K562 (cell line): Measurements from ENCODE around the gene SH3BP5. TPM values are rescaled to one million over a fixed set of nuclear protein-coding genes. Genes with fewer than 3 reads are reported as not detected.

ENCODE experiments used
- ATF7 ChIP-seq: fragments of 450-650 bp; IDR thresholded peaks from 2 replicates; pipeline ENCODE4 v1.7.1; 2014; ENCODE audit warnings: mild to moderate bottlenecking, moderate library complexity
- BRD9 ChIP-seq: fragments of 450-650 bp; IDR thresholded peaks from 2 replicates; pipeline ENCODE4 v1.6.1; 2018; ENCODE audit warnings: low read depth; ENCODE audit not compliant: partially characterized antibody
- CHD4 ChIP-seq: fragments of 200-600 bp; sonication (generic); IDR thresholded peaks from 3 replicates; pipeline ENCODE4 v1.6.1; 2012; ENCODE audit warnings: low read depth, mild to moderate bottlenecking, mixed read lengths, low read length, inconsistent platforms; ENCODE audit not compliant: insufficient read depth, insufficient replicate concordance, poor library complexity, severe bottlenecking
- ERF ChIP-seq: fragments of 450-650 bp; formaldehyde crosslinking; IDR thresholded peaks from 2 replicates; pipeline ENCODE4 v1.4.0; 2020; ENCODE audit warnings: mild to moderate bottlenecking, mixed read lengths
- FOXA3 ChIP-seq, 2 experiments: fragments of 450-650 bp in 1 of 2; sonication (generic) in 1 of 2; formaldehyde crosslinking; IDR thresholded peaks in 1 of 2; conservative IDR thresholded peaks in 1 of 2; 2 replicates each; pipeline versions ENCODE4 v1.4.0 to v1.8.0; 2020 to 2022; ENCODE audit warnings: mild to moderate bottlenecking in 2 of 2, missing genetic modification reagents in 1 of 2
- HOXB6 ChIP-seq: fragments of 250-450 bp; sonication (Bioruptor Pico); IDR thresholded peaks from 2 replicates; pipeline ENCODE4 v1.5.1; 2022; ENCODE audit warnings: mild to moderate bottlenecking, borderline replicate concordance
- KAT7 ChIP-seq: sonication (generic); formaldehyde crosslinking; IDR thresholded peaks from 2 replicates; pipeline ENCODE4 v1.8.0; 2022; ENCODE audit warnings: missing genetic modification reagents, mild to moderate bottlenecking, borderline replicate concordance
- KLF6 ChIP-seq: fragments of 250-450 bp; sonication (Bioruptor Pico); IDR thresholded peaks from 2 replicates; pipeline ENCODE4 v1.4.0; 2020; ENCODE audit warnings: mild to moderate bottlenecking, moderate library complexity, borderline replicate concordance
- NCOA4 ChIP-seq: fragments of 450-650 bp; IDR thresholded peaks from 2 replicates; pipeline ENCODE4 v1.6.1; 2018; ENCODE audit warnings: mild to moderate bottlenecking; ENCODE audit not compliant: partially characterized antibody
- PHF20 ChIP-seq: fragments of 450-650 bp; IDR thresholded peaks from 2 replicates; pipeline ENCODE4 v1.6.1; 2018; ENCODE audit not compliant: partially characterized antibody
- RBBP5 ChIP-seq: fragments of 200-600 bp; sonication (generic); IDR thresholded peaks from 2 replicates; pipeline ENCODE4 v1.6.1; 2012; ENCODE audit warnings: borderline replicate concordance, mild to moderate bottlenecking, low read length, control low read depth, inconsistent platforms; ENCODE audit not compliant: insufficient read depth, poor library complexity, severe bottlenecking
- RCOR1 ChIP-seq, 2 experiments: IDR thresholded peaks; 2 replicates each; pipeline ENCODE4 v1.6.1; 2012; ENCODE audit warnings: low read depth in 2 of 2, low read length in 2 of 2, borderline replicate concordance in 1 of 2, improper control_type of control experiment in 1 of 2
- SMARCA5 ChIP-seq: fragments of 450-650 bp; IDR thresholded peaks from 2 replicates; pipeline ENCODE4 v1.6.1; 2016
- SP2 ChIP-seq: IDR thresholded peaks from 2 replicates; pipeline ENCODE4 v1.6.1; 2011; ENCODE audit warnings: mild to moderate bottlenecking, low read depth, low read length, moderate library complexity; ENCODE audit not compliant: poor library complexity, severe bottlenecking; ENCODE audit errors: extremely low read depth
- ZNF12 ChIP-seq: sonication (generic); formaldehyde crosslinking; IDR thresholded peaks from 2 replicates; pipeline ENCODE4 v1.4.0; 2020; ENCODE audit warnings: mild to moderate bottlenecking, missing genetic modification reagents
- ZNF79 ChIP-seq: fragments of 250-450 bp; sonication (Bioruptor Pico); IDR thresholded peaks from 2 replicates; pipeline ENCODE4 v1.4.0; 2020; ENCODE audit warnings: low read depth, mild to moderate bottlenecking, moderate library complexity
- polyA plus RNA-seq, 8 experiments: library from polyadenylated mRNA; depleted of rRNA in 4 of 8; stranded (reverse) in 5 of 8; unstranded in 3 of 8; fragments of >200 nt; fragmentation: Nextera tagmentation in 2 of 8; fragmentation: Illumina TruSeq in 1 of 8; extraction: Ambion mirVana in 2 of 8; extraction: Trizol in 1 of 8; gene quantifications; 2 replicates each; pipeline versions ENCODE4 v1.2.1 to v1.2.3, GENCODE V29; 2011 to 2014; ENCODE audit warnings: inconsistent platforms in 1 of 8, missing spikeins in 1 of 8
- total RNA-seq, 7 experiments: library from RNA; depleted of rRNA in 6 of 7; stranded (reverse); fragments of >200 nt in 6 of 7; fragmentation: Illumina TruSeq in 2 of 7; extraction: Trizol in 2 of 7; gene quantifications; 2 replicates each; pipeline versions ENCODE4 v1.2.1 to v1.2.3, GENCODE V29; 2011 to 2021; ENCODE audit warnings: low replicate concordance in 1 of 7
- TF ChIP-seq, protein P1 (sequence below), 2 experiments: IDR thresholded peaks; 2 replicates each; pipeline ENCODE4 v1.6.1; 2011; ENCODE audit warnings: borderline replicate concordance in 1 of 2, control low read depth in 1 of 2, low read depth in 1 of 2, low read length in 1 of 2, mild to moderate bottlenecking in 1 of 2, mixed read lengths in 1 of 2, moderate library complexity in 1 of 2; ENCODE audit not compliant: insufficient read depth in 1 of 2, insufficient read length in 1 of 2, poor library complexity in 1 of 2, severe bottlenecking in 1 of 2; ENCODE audit errors: extremely low read depth in 1 of 2
- TF ChIP-seq, protein P2 (sequence below): IDR thresholded peaks from 2 replicates; pipeline ENCODE4 v1.6.1; 2016; ENCODE audit warnings: missing genetic modification characterization, missing compliant biosample characterization

Gene SH3BP5
- total and polyA plus RNA-seq, 9 of the 15 experiments (the other 6 are each of a cell fraction or from before 2014, with no cell fraction given), result 2.9 to 29.0 (median 14.9) TPM

DNA sequence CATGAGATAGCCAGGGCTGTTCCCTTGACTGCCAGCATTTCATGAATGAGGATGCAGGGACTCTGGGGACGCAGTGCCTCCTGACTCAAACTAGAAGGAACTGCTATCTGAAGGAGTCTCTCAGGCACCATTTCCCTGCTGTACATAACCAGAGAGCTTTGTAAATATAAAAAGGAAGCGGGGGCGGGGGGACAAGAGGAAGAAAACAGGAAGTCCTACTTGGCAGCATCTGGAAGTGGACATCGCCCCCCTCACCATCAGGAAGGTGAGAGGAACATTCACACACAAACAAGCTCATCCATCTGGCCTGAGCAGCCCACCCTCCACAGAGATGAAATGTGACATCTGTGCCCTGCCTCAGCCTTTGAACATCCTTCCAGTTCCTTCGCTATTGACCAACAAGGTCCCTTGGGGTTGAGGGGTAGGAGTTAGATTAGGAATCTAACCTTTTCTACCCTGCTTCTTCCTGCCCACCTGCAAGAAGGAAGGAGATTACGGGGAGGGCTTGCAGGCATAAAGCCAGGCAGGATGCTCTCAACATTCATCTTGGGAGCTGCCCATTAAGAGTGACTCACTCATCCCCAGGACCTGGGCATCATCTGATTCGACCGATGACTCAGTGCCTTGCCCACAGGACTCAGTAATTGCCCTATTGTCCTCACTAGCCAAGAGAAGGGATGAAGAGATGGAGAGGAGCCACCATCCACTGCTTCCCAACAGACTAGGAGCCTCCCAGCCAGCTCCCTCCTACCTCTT is 31.9 kb downstream of the SH3BP5 start (continued):
- TF ChIP-seq, protein P1, sequence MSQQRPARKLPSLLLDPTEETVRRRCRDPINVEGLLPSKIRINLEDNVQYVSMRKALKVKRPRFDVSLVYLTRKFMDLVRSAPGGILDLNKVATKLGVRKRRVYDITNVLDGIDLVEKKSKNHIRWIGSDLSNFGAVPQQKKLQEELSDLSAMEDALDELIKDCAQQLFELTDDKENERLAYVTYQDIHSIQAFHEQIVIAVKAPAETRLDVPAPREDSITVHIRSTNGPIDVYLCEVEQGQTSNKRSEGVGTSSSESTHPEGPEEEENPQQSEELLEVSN (IDR thresholded peaks at IDR 0.05; ENCODE audit: borderline replicate concordance in 1 of 2, extremely low read depth in 1 of 2, insufficient read depth in 1 of 2, insufficient read length in 1 of 2, low read depth in 1 of 2, low read length in 1 of 2, poor library complexity in 1 of 2, severe bottlenecking in 1 of 2), result no peak
- TF ChIP-seq PHF20, result no peak
- no peak for TF ChIP-seq SMARCA5
- TF ChIP-seq NCOA4, result no peak
- TF ChIP-seq BRD9, result no peak
- TF ChIP-seq ATF7, result no peak
- TF ChIP-seq SP2, result no peak
- TF ChIP-seq, protein P2, sequence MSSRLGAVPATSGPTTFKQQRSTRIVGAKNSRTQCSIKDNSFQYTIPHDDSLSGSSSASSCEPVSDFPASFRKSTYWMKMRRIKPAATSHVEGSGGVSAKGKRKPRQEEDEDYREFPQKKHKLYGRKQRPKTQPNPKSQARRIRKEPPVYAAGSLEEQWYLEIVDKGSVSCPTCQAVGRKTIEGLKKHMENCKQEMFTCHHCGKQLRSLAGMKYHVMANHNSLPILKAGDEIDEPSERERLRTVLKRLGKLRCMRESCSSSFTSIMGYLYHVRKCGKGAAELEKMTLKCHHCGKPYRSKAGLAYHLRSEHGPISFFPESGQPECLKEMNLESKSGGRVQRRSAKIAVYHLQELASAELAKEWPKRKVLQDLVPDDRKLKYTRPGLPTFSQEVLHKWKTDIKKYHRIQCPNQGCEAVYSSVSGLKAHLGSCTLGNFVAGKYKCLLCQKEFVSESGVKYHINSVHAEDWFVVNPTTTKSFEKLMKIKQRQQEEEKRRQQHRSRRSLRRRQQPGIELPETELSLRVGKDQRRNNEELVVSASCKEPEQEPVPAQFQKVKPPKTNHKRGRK (tag), result no peak
- TF ChIP-seq CHD4, result no peak
- no peak for TF ChIP-seq HOXB6
- TF ChIP-seq ZNF79, result no peak
- TF ChIP-seq ERF (CRISPR knock-in tag), result no peak
- TF ChIP-seq RBBP5, result no peak
- 0 out of 2 replicates have a peak, but pooled peaks have one; percentile 29 for TF ChIP-seq KAT7 (CRISPR knock-in tag)
- no peak for TF ChIP-seq KLF6 (CRISPR knock-in tag)
- TF ChIP-seq FOXA3 (CRISPR knock-in tag; conservative IDR thresholded peaks at IDR 0.05 in 1 of 2, IDR thresholded peaks at IDR 0.05 in 1 of 2), result no peak
- no peak for TF ChIP-seq ZNF12 (CRISPR knock-in tag)
- TF ChIP-seq RCOR1 (IDR thresholded peaks at IDR 0.05; ENCODE audit: borderline replicate concordance in 1 of 2, low read depth in 2 of 2, low read length in 2 of 2), result 0 out of 4 replicates have a peak, but pooled peaks of 1 of the 2 experiments have one; percentile 22
